Left kidney (tissue), 8 donors: ENCODE data around the gene PLCB2. TPM values are rescaled to one million over a fixed set of nuclear protein-coding genes. Genes with fewer than 3 reads are reported as not detected.

Experiments
- DNase-seq: peaks from one replicate; pipeline ENCODE4 v3.0.0-alpha.2; 2013
- long read RNA-seq, 8 donors: transcript quantifications; one replicate each; lab custom pipeline, GENCODE V29; 2026
- polyA plus RNA-seq: library from polyadenylated mRNA; unstranded; fragments of 120-200 nt; gene quantifications from one replicate; pipeline ENCODE4 v1.2.1, GENCODE V29; 2013; ENCODE audit not compliant: insufficient read length

Gene PLCB2, protein sequence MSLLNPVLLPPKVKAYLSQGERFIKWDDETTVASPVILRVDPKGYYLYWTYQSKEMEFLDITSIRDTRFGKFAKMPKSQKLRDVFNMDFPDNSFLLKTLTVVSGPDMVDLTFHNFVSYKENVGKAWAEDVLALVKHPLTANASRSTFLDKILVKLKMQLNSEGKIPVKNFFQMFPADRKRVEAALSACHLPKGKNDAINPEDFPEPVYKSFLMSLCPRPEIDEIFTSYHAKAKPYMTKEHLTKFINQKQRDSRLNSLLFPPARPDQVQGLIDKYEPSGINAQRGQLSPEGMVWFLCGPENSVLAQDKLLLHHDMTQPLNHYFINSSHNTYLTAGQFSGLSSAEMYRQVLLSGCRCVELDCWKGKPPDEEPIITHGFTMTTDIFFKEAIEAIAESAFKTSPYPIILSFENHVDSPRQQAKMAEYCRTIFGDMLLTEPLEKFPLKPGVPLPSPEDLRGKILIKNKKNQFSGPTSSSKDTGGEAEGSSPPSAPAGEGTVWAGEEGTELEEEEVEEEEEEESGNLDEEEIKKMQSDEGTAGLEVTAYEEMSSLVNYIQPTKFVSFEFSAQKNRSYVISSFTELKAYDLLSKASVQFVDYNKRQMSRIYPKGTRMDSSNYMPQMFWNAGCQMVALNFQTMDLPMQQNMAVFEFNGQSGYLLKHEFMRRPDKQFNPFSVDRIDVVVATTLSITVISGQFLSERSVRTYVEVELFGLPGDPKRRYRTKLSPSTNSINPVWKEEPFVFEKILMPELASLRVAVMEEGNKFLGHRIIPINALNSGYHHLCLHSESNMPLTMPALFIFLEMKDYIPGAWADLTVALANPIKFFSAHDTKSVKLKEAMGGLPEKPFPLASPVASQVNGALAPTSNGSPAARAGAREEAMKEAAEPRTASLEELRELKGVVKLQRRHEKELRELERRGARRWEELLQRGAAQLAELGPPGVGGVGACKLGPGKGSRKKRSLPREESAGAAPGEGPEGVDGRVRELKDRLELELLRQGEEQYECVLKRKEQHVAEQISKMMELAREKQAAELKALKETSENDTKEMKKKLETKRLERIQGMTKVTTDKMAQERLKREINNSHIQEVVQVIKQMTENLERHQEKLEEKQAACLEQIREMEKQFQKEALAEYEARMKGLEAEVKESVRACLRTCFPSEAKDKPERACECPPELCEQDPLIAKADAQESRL
- polyA plus RNA-seq = 10.8 TPM
- long read RNA-seq, donor 1, full-length matches to known transcripts = 2 of 2 reads
- long read RNA-seq, donor 1, partial matches to known transcripts = 0 of 2 reads
- long read RNA-seq, donor 1, other reads (novel, unspliced or antisense) = 0 of 2 reads
- long read RNA-seq, donor 2 = 0 reads
- long read RNA-seq, donor 3 = 0 reads
- long read RNA-seq, donor 4 = 0 reads
- long read RNA-seq, donor 5 = 0 reads
- long read RNA-seq, donor 6 = 0 reads
- long read RNA-seq, donor 7, partial matches to known transcripts = 0 of 1 reads
- long read RNA-seq, donor 7, other reads (novel, unspliced or antisense) = 0 of 1 reads
- long read RNA-seq, donor 8 = 0 reads

DNA sequence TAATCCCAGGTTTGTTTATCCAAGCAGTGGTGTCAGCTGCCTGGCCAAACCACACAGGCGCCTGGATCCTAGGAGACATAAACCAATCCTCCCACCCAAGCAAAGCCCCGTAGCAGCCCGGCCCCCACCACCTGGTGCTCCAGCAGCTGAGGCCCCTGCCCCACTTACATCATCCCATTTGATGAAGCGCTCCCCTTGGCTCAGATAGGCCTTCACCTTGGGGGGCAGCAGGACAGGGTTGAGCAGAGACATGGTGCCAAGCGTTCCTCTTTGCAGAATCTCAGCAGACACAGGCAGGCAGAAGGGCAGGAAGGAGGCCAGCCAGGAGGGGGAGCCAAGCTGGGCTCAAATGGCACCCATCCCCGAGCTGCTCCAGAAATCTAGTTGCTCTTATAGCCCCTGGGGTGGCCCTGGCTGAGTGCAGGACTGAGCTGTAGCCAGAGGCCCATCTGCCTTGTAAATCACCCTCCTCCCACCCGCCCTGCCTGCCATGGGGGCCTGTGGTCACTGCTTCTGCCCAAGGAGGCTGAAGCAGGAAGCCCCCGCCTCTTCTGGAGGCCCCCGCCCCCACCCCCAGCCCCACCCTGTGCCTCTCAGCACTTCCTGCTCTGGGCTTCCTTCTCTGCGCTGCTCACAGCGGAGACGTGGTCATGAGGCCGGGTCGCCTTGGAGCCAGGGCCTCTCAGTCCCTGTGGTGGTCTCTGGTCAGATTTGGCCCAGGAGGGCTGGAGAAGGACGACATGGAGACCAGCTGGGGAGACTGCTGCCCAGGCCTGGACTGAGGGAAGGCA is at the start of gene PLCB2:
Gene PLCB2, minus strand, starts transcription at position 515 of the 791 bp plus-strand sequence. Its CDS starts 263 bp downstream, at position 252.
- no peak for DNase-seq

DNA sequence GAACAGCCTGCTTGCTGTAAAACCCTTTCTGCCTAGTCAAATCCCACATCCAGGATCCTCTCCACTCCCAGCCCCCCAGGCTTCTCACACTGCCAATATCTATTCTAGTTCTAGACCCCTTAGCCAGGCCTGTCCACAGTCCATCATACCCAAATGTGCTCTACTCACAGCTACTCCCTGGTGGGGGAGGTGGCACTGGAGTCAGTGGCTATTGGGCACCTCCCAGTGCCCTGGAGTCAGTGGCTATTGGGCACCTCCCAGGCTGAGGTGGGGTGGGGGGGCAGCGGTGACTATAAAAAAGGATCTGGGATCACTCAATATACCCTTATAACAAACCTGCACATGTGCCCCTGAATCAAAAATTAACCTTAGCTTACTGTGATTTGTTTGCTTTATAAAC is 49.5 kb upstream of the PLCB2 start:
- DNase-seq = no peak

- no peak for DNase-seq
Observed at GRCh38 chr15:40355976-40356585, 48.3 kb upstream of the PLCB2 start.

- DNase-seq = no peak
Observed at GRCh38 chr15:40354408-40355171, 46.9 kb upstream of the PLCB2 start.

DNA sequence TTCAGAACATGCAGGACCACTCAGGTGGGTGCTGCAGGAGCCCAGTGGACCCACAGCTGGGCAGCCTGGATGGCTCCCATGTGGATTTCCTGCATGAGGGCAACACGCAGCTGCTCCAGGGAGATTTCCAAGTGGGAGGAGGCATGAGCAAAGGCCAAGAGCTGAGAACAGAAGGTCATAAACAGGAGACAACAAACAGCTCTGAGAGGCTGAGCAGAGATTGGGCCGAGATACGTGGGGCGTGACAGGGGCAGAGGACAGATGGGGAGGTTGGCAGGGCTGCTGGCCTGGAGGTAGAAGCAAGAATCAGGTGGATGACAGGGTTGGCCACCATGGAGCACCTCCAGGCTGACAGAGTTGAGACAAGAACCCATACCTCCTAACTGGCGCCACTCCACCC is 46.0 kb upstream of the PLCB2 start:
- no peak for DNase-seq

GRCh38 chr15:40352281-40352901 is 44.7 kb upstream of the PLCB2 start:
- DNase-seq = no peak

DNA sequence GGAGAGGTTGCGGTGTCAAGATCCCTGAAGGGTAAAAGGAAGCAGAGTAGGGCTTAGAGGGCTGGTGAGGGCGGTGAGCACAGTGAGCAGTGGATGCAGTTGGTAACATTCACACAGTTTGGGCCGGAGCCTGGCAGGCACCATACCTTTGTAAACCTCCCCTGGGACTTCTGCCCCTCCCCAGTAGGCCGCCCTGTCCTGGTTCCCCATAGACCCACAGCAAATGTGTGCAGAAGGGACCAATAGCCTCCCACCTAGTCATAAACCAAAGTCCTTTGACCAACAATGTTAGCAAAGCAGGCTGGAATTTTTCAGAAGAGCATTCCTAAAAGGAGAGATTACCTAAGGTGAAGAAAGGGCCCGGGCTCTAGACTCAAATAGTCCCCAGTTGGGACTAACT is 41.4 kb upstream of the PLCB2 start:
- DNase-seq = no peak

DNA sequence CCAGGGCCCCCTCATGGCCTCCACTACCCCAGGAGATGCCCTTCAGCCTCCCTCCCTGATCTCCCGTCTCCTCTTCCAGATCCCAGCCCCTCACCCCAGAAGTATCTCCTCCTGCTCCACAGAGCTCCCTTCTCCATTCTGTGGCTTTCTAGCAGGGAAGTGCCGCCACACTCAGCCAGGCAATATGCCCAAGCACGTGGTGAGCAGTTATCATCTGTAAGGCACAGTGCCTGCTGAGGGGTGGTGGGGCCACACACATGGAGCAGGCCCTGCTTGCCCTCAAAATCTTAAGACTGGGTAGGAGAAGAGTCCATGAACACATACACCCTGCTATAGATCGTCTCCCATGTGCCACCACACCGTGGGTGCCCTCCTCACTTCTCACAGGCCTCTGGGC is 40.7 kb upstream of the PLCB2 start:
- no peak for DNase-seq

- no peak for DNase-seq
Observed at GRCh38 chr15:40347559-40348473, 40.1 kb upstream of the PLCB2 start.

DNA sequence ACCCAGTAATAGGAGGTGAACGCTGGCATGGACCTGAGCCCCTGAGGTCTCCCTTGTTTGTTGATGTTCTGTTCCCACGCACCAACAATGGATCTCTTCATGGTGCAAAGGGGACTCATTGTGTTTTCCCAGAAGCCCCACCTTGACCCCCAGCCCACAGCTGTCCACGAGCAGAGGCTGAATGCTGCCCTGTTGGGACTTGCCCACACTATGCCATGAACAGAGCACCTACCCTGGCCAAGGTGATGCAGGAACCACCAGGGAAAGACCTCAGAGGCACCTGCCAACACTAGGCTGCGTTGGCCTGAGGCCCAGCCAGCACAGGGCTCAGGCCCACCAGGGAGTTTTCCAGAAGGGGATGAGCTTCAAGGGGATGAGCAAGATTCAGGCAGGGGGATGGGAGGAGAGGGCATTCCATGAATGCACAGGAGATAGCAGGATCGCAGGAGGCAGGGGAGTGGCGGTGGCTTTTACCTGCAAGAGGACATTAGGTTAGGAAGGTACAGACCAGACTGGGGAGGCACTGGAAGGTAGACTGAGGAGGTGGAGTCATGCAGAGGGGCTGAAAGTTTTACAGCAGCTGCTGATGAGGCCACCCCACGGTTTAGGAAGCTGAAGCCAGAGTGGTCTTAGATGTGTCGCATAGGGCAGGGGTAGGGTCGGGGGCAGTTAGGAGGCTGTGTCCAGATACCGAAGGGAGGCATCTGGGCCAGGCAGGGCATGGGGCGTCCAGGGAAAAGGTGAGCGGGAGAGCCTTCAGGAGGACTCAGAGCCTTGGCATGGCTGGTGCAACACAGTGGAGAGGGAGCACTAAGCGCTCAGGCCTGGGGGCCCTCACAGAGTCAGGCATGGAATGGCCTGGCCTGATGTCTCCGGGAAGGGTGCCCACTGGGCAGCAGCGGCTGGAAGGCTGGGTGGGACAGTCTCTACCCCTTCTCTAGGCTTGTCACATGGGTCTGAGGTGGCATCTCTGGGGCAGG is 39.1 kb upstream of the PLCB2 start:
- DNase-seq = no peak

DNA sequence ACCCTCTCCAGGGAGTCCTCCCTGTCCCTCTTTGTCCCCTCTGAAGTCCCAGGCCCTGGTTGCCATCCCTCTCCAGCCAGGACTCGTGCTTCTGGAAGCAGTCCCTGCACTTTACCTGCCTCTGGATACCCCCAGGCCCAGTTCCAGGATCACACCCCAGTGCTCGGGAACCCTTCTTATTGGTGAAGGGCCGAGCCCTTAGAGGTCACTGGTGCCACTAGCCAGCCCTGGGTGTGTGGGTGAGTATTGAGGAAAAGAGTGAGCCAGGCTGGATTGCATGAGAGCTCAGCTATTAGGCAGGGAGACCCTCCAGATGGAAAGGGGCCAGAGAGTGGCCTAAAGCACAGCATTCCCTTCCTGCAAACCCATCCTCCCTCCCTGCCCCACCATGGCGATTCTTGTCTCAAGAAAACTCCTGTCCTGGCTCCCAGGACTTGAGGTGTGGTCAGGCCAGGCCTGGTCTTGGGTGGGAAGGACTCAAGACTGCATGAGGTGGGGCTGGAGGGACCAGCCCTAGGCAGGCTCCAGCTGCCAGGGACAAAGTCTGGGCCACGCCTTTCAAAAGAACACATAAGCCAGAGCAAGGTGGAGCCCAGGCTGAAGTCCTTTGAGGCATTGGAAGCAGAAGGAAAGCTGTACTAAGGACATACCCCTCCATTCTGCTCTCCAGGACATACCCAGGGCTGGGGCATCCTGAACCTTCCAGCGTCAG is 38.3 kb upstream of the PLCB2 start:
- no peak for DNase-seq

- no peak for DNase-seq
Observed at GRCh38 chr15:40345225-40345866, 37.6 kb upstream of the PLCB2 start.

GRCh38 chr15:40344631-40345120 is 36.9 kb upstream of the PLCB2 start:
- DNase-seq = no peak

DNA sequence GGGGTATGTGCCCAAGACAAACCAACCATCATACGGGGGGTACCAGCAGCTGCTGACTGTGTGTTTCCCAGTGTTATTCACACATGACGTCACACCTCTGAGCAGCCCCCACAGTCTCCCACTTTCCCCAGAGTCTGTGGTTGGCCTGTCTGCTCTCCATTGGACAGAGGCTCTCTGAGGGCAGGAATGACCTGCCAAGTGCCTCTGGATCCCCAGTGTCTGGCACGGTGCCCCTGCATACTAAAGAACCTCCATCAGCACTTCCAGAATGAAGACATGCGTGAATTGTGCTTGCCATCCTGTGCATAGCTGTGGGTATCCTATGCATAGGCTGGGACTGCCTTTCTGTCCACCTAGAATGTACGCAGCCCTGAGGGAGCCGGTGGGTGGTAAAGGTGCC is 36.5 kb upstream of the PLCB2 start:
- no peak for DNase-seq

GRCh38 chr15:40343512-40343911 is 35.8 kb upstream of the PLCB2 start:
- no peak for DNase-seq
